HepG2 (cell line): ENCODE measurements around the gene VWA3A. TPM values are rescaled to one million over a fixed set of nuclear protein-coding genes. Genes with fewer than 3 reads are reported as not detected.

Experiments used
- E2F5 ChIP-seq: sonication (generic); formaldehyde crosslinking; conservative IDR thresholded peaks from 2 replicates; pipeline ENCODE4 v1.4.0; 2020; ENCODE audit warnings: missing genetic modification reagents
- MLXIP ChIP-seq: sonication (generic); formaldehyde crosslinking; IDR thresholded peaks from 2 replicates; pipeline ENCODE4 v1.9.0; 2021; ENCODE audit warnings: missing genetic modification reagents, borderline replicate concordance
- MXD1 ChIP-seq: sonication (generic); formaldehyde crosslinking; IDR thresholded peaks from 2 replicates; pipeline ENCODE4 v1.4.0; 2020; ENCODE audit warnings: mild to moderate bottlenecking, missing genetic modification reagents
- RARG ChIP-seq: sonication (generic); formaldehyde crosslinking; IDR thresholded peaks from 2 replicates; pipeline ENCODE4 v1.4.0; 2020; ENCODE audit warnings: low read depth, mild to moderate bottlenecking, missing genetic modification reagents
- RFX5 ChIP-seq: IDR thresholded peaks from 2 replicates; pipeline ENCODE4 v1.6.1; 2011; ENCODE audit warnings: low read depth, low read length, improper control_type of control experiment
- SKI ChIP-seq: fragments of 450-650 bp; IDR thresholded peaks from one replicate; pipeline ENCODE4 v1.6.1; 2018; ENCODE audit warnings: mild to moderate bottlenecking; ENCODE audit not compliant: partially characterized antibody
- SKIL ChIP-seq: sonication (generic); formaldehyde crosslinking; IDR thresholded peaks from 2 replicates; pipeline ENCODE4 v1.8.0; 2022; ENCODE audit warnings: missing genetic modification reagents, mild to moderate bottlenecking, moderate library complexity, borderline replicate concordance
- TCF12 ChIP-seq, 2 experiments: fragments of 450-650 bp in 1 of 2; sonication (generic) in 1 of 2; formaldehyde crosslinking in 1 of 2; IDR thresholded peaks; 2 replicates each; pipeline versions ENCODE4 v1.6.1 to v1.8.0; 2017 to 2022; ENCODE audit warnings: antibody characterized with exemption in 1 of 2, mild to moderate bottlenecking in 1 of 2, missing genetic modification reagents in 1 of 2, moderate library complexity in 1 of 2
- THAP9 ChIP-seq: sonication (generic); formaldehyde crosslinking; IDR thresholded peaks from 2 replicates; pipeline ENCODE4; 2020; ENCODE audit warnings: missing genetic modification reagents, mild to moderate bottlenecking, borderline replicate concordance
- ZIK1 ChIP-seq: sonication (generic); formaldehyde crosslinking; IDR thresholded peaks from 2 replicates; pipeline ENCODE4 v1.5.0; 2020; ENCODE audit warnings: mild to moderate bottlenecking, low read depth, missing genetic modification reagents, borderline replicate concordance
- ZNF33A ChIP-seq: sonication (generic); formaldehyde crosslinking; IDR thresholded peaks from 2 replicates; pipeline ENCODE4 v1.5.1; 2020; ENCODE audit warnings: missing genetic modification reagents, mild to moderate bottlenecking, moderate library complexity, borderline replicate concordance
- ZNF414 ChIP-seq: sonication (generic); formaldehyde crosslinking; IDR thresholded peaks from 2 replicates; pipeline ENCODE4 v1.5.0; 2020; ENCODE audit warnings: missing genetic modification reagents
- ZNF713 ChIP-seq: sonication (generic); formaldehyde crosslinking; IDR thresholded peaks from 2 replicates; pipeline ENCODE4 v1.4.0; 2020; ENCODE audit warnings: mild to moderate bottlenecking, missing genetic modification reagents
- polyA plus RNA-seq, 8 experiments: library from polyadenylated mRNA; depleted of rRNA in 3 of 8; stranded (reverse) in 7 of 8; unstranded in 1 of 8; fragments of >200 nt; fragmentation: Illumina TruSeq in 4 of 8; extraction: Trizol in 4 of 8; gene quantifications; 2 replicates each; pipeline versions ENCODE4 v1.2.1 to v1.2.3, GENCODE V29; 2011 to 2016; ENCODE audit warnings: low read depth in 4 of 8, missing spikeins in 1 of 8, mixed read lengths in 1 of 8; ENCODE audit not compliant: insufficient read depth in 1 of 8
- total RNA-seq, 5 experiments: library from RNA; depleted of rRNA; stranded (reverse); fragments of >200 nt; fragmentation: Illumina TruSeq; extraction: Trizol; gene quantifications; 2 replicates each; pipeline ENCODE4 v1.2.3, GENCODE V29; 2016; ENCODE audit warnings: low read depth in 1 of 5

VWA3A gene
- total and polyA plus RNA-seq, 2 of the 13 experiments (the other 11 are each of a cell fraction or from before 2014, with no cell fraction given), result 0.03 to 0.07 TPM

- TF ChIP-seq TCF12 (IDR thresholded peaks at IDR 0.05) (no peak), TCF12 (CRISPR knock-in tag; IDR thresholded peaks at IDR 0.05) (peak; percentile 94; the same call in 1 of the 2 replicates), SKI (peak; percentile 62), RARG (CRISPR knock-in tag) (peak; percentile 92; the same call in 1 of the 2 replicates), E2F5 (CRISPR knock-in tag) (0 out of 2 replicates have a peak, but pooled peaks have one; percentile 46), ZNF33A (CRISPR knock-in tag) (no peak; the same call in 1 of the 2 replicates), ZNF713 (CRISPR knock-in tag) (no peak; the same call in 1 of the 2 replicates), SKIL (CRISPR knock-in tag) (peak; percentile 51; the same call in 1 of the 2 replicates), ZNF414 (CRISPR knock-in tag) (peak; percentile 89), MLXIP (CRISPR knock-in tag) (peak; percentile 95), ZIK1 (CRISPR knock-in tag) (peak; percentile 99), MXD1 (CRISPR knock-in tag) (peak; percentile 77; the same call in 1 of the 2 replicates), RFX5 (peak; percentile 53), THAP9 (CRISPR knock-in tag) (no peak; the same call in 1 of the 2 replicates)
Measured at GRCh38 chr16:22206013-22206841, 113.9 kb downstream of the VWA3A start, which contains the start of gene EEF2K (continued).
